Activated CD4-positive, alpha-beta memory T cell treated with anti-CD3 and anti-CD28 coated beads for 36 hours (primary cell): ENCODE measurements around the gene OSBPL1A. TPM values are rescaled to one million over a fixed set of nuclear protein-coding genes. Genes with fewer than 3 reads are reported as not detected.
"Not testable (repeated sequence)": the region's sequence is repeated elsewhere in the genome, so short reads cannot be mapped to it uniquely, and the experiment has no call there.

Experiments
- CTCF ChIA-PET: fragments of 350-600 bp; sonication (Branson Sonifier 250); formaldehyde crosslinking; loops from one replicate; lab custom pipeline; 2021; ENCODE audit warnings: antibody characterized with exemption, inconsistent platforms; lab: Charles Lee
- POLR2A ChIA-PET: fragments of 350-600 bp; sonication (Branson Sonifier 250); formaldehyde crosslinking; loops from one replicate; lab custom pipeline; 2021; ENCODE audit warnings: antibody characterized with exemption; lab: Charles Lee
- DNase-seq: peaks from one replicate; pipeline ENCODE4 v3.0.0-alpha.2; 2020
- H3K27ac Mint-ChIP-seq: one replicate; pipeline ENCODE4 v1.8.0; 2021; ENCODE audit warnings: mixed read lengths
- H3K27me3 Mint-ChIP-seq: one replicate; pipeline ENCODE4 v1.8.0; 2021; ENCODE audit warnings: mixed read lengths
- H3K36me3 Mint-ChIP-seq: one replicate; pipeline ENCODE4 v1.8.0; 2021; ENCODE audit warnings: mixed read lengths
- H3K4me1 Mint-ChIP-seq: one replicate; pipeline ENCODE4 v1.8.0; 2021; ENCODE audit warnings: low read depth, mixed read lengths
- H3K4me3 Mint-ChIP-seq: one replicate; pipeline ENCODE4 v1.8.0; 2021; ENCODE audit warnings: mild to moderate bottlenecking, mixed read lengths
- H3K9me3 Mint-ChIP-seq: one replicate; pipeline ENCODE4 v1.8.0; 2021; ENCODE audit warnings: mixed read lengths
- intact Hi-C: fragments of 100-400 bp; cut with micrococcal nuclease; formaldehyde crosslinking; loops from one replicate; pipeline ENCODE4 v1.15.1; 2023
- total RNA-seq, 2 experiments: library from RNA; stranded (reverse); gene quantifications; one replicate each; pipeline ENCODE4 v1.2.3, GENCODE V29; 2021

The OSBPL1A gene
- total RNA-seq, 2 experiments from 2014 or later = 1.4 to 2.4 TPM

DNA sequence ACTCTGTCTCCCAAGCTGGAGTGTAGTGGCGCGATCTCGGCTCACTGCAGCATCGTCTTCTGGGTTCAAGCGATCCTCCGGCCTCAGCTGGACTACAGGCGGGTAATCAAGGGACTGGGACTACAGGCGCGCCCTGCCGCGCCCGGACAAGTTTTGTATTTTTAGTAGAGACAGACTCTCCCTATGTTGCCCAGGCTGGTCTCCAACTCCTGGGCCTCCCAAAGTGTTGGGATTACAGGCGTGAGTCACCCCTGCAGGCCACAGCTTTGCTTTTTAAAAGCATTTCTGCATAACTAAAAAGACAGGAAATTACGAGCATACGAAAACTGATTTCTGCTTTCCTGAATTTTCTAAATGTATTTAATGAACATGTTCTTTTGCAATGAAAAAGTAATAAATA lies 916 bp upstream of the OSBPL1A start:
- peaks cover 23% of the 10 kb centered on the region for H3K4me1 Mint-ChIP-seq
- H3K4me3 Mint-ChIP-seq = no peak overlapping the region
- intact Hi-C loops = no loop called here
- no peak overlapping the region for H3K27ac Mint-ChIP-seq
- peaks cover 28% of the 10 kb centered on the region for H3K27me3 Mint-ChIP-seq
- DNase-seq = no peak
- CTCF ChIA-PET = interaction anchor here (0.6 kb wide), 1 partner anchor 222 kb away, joined by 4 read pairs; no protein-coding TSS in a partner anchor
- POLR2A ChIA-PET = interaction anchor here (2.1 to 2.8 kb wide), 2 partner anchors 16 to 29 kb away, joined by 8 to 16 read pairs; no protein-coding TSS in a partner anchor
- no peaks in the 10 kb centered on the region for H3K9me3 Mint-ChIP-seq
- H3K36me3 Mint-ChIP-seq = no peaks in the 10 kb centered on the region

DNA sequence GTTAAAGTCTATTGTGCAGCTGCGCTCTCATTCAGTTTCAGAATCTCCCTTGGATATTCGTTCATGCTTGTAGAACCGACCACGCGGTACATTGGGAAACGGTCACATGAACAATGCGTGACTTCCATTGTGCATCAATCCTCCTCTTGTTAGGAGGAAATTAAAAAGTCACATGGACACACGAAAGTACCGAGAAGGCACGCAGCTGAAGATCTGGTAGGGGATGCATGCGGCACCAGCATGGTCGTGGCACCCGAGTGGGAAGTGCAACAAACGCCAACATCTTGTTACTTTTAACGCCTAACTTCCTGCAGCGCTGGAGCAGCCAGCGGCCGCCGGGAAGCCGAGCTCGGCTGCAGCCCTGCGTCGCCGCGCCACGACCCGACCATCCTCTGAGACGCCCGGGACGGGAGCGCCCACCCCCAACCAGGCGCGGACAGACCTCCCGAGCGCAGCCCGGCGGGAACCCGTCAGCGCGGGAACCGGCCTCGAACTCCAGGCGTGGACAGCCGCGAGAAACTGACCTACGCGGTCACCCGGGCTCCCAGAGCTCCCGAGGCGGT lies 412 bp downstream of the OSBPL1A start:
- Mint-ChIP-seq H3K4me1 (peaks cover 23% of the 10 kb centered on the region), H3K9me3 (no peaks in the 10 kb centered on the region), H3K27ac (no peak overlapping the region), H3K27me3 (peaks cover 27% of the 10 kb centered on the region), H3K36me3 (no peaks in the 10 kb centered on the region), H3K4me3 (peak overlapping the region; percentile 72)
- POLR2A ChIA-PET = interaction anchor here (1.3 to 2.8 kb wide), 3 partner anchors 17 to 59 kb away, joined by 4 to 16 read pairs (median 8); no protein-coding TSS in a partner anchor
- intact Hi-C loops = loop anchor here (1.0 kb wide), 1 partner anchor 17 kb away; no protein-coding TSS in a partner anchor
- CTCF ChIA-PET = interaction anchor here (0.9 to 1.3 kb wide), 4 partner anchors 18 to 91 kb away, joined by 3 to 7 read pairs (median 4); no protein-coding TSS in a partner anchor
- peak; percentile 33 for DNase-seq

DNA sequence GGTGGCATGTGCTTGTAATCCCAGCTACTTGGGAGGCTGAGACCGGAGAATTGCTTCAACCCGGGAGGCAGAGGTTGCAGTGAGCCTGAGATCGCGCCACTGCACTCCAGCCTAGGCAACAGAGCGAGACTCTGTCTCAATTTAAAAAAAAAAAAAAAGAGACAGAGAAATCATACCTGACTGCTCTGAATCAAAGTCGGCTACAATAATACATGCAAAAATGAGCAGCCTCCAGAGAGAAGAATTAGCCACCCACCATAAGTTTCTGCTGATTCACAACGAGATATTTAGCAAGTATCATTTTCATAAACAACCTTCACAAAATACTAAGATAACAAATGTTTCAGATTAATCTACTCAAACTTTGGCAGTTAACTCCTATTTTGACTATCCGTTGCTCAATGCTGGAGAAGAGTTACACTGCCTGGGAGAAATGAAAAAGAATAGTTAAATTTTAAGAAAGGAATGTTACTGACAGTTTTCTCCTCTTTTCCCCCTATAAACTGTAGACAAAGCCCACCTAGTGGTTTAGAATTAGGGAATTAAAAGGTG lies 1.5 kb downstream of the OSBPL1A start:
- Mint-ChIP-seq H3K27ac (no peak overlapping the region), H3K36me3 (no peaks in the 10 kb centered on the region), H3K27me3 (peaks cover 24% of the 10 kb centered on the region), H3K9me3 (no peaks in the 10 kb centered on the region), H3K4me3 (no peak overlapping the region), H3K4me1 (peaks cover 22% of the 10 kb centered on the region)
- DNase-seq = no peak
- CTCF ChIA-PET = interaction anchor here (0.9 kb wide), 1 partner anchor 19 kb away, joined by 3 read pairs; no protein-coding TSS in a partner anchor
- POLR2A ChIA-PET = interaction anchor here (2.8 kb wide), 1 partner anchor 18 kb away, joined by 16 read pairs; no protein-coding TSS in a partner anchor
- intact Hi-C loops = loop anchor here (1.0 kb wide), 1 partner anchor 27 kb away; no protein-coding TSS in a partner anchor

DNA sequence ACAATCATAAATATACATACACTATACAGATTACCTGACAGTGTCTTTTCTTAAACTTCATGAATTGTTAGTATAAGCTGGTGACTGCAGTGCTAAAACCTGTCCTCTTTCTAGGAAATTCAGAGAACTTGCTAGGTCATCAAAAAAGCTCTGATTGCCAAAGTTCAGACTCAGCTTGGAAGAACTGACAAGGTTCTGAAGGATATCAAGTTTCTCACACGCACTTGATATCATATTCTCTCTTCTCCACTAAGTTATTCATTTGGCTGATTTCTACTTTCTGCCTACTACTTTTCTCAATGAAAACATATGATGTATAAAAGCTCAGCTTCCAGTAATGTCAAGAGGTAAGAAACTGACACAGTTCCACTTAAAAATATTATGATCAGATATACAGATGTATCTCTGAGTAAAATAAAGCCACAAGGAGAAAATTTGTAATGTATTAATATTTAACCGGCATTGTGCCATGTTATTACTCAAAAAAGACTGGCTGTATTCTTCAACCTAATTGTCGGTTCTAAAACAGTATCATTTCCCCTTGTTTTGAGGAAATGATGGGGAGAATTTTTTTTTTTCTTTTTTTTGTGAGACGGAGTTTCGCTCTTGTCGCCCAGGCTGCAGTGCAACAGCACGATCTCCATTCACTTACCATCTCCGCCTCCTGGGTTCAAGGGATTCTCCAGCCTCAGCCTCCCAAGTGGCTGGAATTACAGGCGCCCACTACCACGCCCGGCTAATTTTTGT lies 2.4 kb downstream of the OSBPL1A start:
- no peak overlapping the region for H3K27ac Mint-ChIP-seq
- intact Hi-C loops = no loop called here
- peaks cover 16% of the 10 kb centered on the region for H3K4me1 Mint-ChIP-seq
- no peaks in the 10 kb centered on the region for H3K9me3 Mint-ChIP-seq
- DNase-seq = no peak
- ChIA-PET CTCF (no interaction called here), POLR2A (interaction anchor here (1.1 to 1.3 kb wide), 2 partner anchors 26 to 32 kb away, joined by 3 to 6 read pairs; no protein-coding TSS in a partner anchor)
- no peak overlapping the region for H3K4me3 Mint-ChIP-seq
- H3K36me3 Mint-ChIP-seq = no peaks in the 10 kb centered on the region
- H3K27me3 Mint-ChIP-seq = peaks cover 21% of the 10 kb centered on the region

DNA sequence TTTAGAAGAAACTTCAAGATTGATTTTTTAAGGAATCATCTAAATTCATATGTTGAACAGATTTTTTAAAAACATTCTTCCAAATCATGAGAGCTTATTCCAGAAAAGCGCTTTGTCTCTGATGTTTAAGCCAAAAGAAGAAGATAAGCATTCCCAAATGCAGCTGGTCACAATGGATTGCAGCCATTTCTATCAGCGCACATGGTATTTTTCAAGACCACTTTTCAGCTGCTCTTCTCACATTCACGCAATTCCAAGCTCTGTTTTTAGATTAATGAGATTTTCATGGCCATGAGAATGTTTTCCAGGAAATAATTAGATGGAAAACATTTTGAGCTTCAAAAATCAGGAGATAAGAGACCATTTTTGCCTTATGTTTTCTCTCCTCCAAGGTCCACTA lies 8.7 kb downstream of the OSBPL1A start:
- intact Hi-C loops = no loop called here
- CTCF ChIA-PET = no interaction called here
- H3K27me3 Mint-ChIP-seq = peaks cover 4% of the 10 kb centered on the region

DNA sequence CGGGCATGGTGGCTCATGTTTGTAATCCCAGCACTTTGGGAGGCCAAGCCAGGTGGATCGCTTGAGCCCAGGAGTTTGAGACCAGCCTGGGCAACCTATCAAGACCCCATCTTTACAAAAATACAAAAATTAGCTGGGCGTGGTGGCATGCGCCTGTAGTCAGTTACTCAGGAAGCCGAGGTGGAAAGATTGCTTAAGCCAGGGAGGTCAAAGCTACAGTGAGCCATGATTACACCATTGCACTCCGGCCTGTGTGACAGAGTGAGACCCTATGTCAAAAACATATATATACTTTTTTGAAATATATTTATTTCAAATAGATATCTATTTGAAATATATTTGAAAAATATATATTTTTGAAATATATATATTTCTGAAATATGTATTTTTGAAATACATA lies 10.9 kb downstream of the OSBPL1A start:
- Mint-ChIP-seq H3K9me3 (no peaks in the 10 kb centered on the region), H3K27me3 (peaks cover 5% of the 10 kb centered on the region), H3K27ac (no peak overlapping the region), H3K36me3 (no peaks in the 10 kb centered on the region), H3K4me1 (no peaks in the 10 kb centered on the region), H3K4me3 (no peak overlapping the region)
- POLR2A ChIA-PET = no interaction called here
- CTCF ChIA-PET = interaction anchor here (0.7 kb wide), 1 partner anchor 11 kb away, joined by 3 read pairs; the partner anchor contains the start of gene OSBPL1A
- intact Hi-C loops = no loop called here
- no peak for DNase-seq

More for the DNA sequence above, 8.7 kb downstream of the OSBPL1A start:
- Mint-ChIP-seq H3K9me3 (no peaks in the 10 kb centered on the region), H3K36me3 (no peaks in the 10 kb centered on the region), H3K27ac (no peak overlapping the region), H3K4me3 (no peak overlapping the region), H3K4me1 (no peaks in the 10 kb centered on the region)
- POLR2A ChIA-PET = no interaction called here
- no peak for DNase-seq

DNA sequence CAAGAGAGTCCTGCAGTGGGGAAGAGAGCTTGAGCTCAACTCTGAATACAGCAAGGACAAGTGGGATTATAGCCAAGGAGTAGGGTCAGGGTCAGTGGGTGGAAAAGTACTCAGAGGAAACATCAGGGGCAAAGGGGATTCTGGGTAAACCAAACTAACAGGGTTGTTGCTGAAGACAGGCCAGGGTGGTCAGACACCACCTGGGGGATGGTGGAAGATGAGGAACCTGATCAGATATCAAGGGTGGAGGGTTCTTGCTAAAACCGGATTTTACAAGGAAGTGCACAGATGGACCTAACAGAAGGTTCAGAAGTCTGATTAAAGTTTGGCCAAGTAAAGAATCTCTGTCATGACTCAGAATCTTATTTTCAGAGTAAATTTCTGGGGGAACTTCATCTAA lies 16.5 kb downstream of the OSBPL1A start:
- H3K4me1 Mint-ChIP-seq = peaks cover 10% of the 10 kb centered on the region
- no peaks in the 10 kb centered on the region for H3K36me3 Mint-ChIP-seq
- H3K9me3 Mint-ChIP-seq = no peaks in the 10 kb centered on the region
- ChIA-PET POLR2A (interaction anchor here (1.1 kb wide), 1 partner anchor 35 kb away, joined by 4 read pairs; no protein-coding TSS in a partner anchor), CTCF (interaction anchor here (1.4 kb wide), 1 partner anchor 12 kb away, joined by 4 read pairs; no protein-coding TSS in a partner anchor)
- intact Hi-C loops = no loop called here
- peaks cover 1% of the 10 kb centered on the region for H3K27me3 Mint-ChIP-seq
- H3K27ac Mint-ChIP-seq = no peak overlapping the region
- no peak overlapping the region for H3K4me3 Mint-ChIP-seq
- no peak for DNase-seq

DNA sequence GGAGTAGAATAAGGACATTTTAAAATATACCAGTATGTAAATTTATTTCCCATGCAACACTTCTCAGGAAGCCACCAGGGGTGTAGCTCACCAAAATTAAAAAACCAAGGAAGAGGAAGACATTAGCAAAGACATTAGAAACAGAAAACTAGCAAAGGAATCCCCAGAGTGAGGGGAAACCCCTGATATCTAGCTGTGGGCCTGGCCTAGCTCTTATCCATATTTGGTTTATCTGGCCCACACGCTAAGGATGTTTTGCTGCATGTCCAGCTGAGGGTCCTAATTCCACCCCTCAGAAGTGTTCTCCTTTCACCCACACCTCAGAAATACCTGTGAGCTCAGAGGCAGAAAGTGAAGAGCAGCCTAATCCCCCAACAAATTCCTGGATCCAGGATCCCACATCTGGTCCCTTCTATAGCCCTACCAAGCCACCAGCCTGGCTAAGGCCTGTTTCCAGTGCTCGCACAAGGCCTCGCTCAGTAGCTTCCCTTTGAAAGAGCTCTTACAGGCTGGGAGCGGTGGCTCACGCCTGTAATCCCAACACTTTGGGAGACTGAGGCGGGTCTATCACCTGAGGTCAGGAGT lies 17.4 kb downstream of the OSBPL1A start:
- Mint-ChIP-seq H3K27ac (no peak overlapping the region), H3K4me3 (no peak overlapping the region), H3K4me1 (peaks cover 10% of the 10 kb centered on the region), H3K27me3 (peaks cover 1% of the 10 kb centered on the region), H3K9me3 (no peaks in the 10 kb centered on the region), H3K36me3 (no peaks in the 10 kb centered on the region)
- intact Hi-C loops = no loop called here
- ChIA-PET CTCF (interaction anchor here (1.4 kb wide), 1 partner anchor 11 kb away, joined by 4 read pairs; no protein-coding TSS in a partner anchor), POLR2A (interaction anchor here (1.1 kb wide), 2 partner anchors 11 to 36 kb away, joined by 3 to 4 read pairs; no protein-coding TSS in a partner anchor)
- no peak for DNase-seq

DNA sequence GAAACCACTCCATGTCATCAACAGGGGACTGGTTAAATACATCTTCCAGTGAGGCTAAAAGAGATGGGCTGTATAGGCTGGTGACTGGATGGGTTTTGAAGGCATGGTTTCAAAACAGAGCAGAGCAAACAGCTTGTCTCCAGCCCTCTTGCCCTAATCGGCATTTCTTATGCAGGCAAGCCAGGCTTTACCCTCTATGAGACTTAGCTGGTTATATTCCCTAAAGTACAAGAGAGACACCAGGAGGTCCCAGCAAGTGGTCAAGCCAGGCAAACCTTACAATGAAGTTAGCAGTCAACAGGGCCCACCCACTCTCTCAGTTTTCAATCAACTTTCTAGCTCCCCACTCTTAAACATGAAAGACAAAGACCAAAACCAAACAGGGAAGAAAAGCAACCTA lies 19.0 kb downstream of the OSBPL1A start:
- CTCF ChIA-PET = interaction anchor here (1.4 to 1.6 kb wide), 2 partner anchors 109 to 880 kb away, joined by 3 to 4 read pairs; no protein-coding TSS in a partner anchor
- Mint-ChIP-seq H3K4me1 (peaks cover 10% of the 10 kb centered on the region), H3K9me3 (no peaks in the 10 kb centered on the region), H3K27me3 (no peaks in the 10 kb centered on the region), H3K36me3 (no peaks in the 10 kb centered on the region), H3K4me3 (no peak overlapping the region), H3K27ac (no peak overlapping the region)
- DNase-seq = no peak
- POLR2A ChIA-PET = interaction anchor here (0.6 kb wide), 1 partner anchor 65 kb away, joined by 4 read pairs; no protein-coding TSS in a partner anchor
- intact Hi-C loops = no loop called here

DNA sequence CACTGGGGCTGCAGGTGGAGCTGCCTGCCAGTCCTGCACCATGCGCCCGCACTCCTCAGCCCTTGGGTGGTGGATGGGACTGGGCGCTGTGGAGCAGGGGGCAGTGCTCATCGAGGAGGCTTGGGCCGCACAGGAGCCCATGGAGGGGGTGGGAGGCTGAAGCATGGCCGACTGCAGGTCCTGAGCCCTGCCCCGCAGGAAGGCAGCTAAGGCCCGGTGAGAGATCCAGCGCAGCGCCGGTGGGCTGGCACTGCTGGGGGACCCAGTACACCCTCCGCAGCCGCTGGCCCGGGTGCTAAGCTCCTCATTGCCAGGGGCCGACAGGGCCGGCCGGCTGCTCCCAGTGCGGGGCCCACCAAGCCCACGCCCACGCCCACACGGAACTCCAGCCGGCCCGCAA lies 21.1 kb downstream of the OSBPL1A start:
- DNase-seq, H3K9me3 Mint-ChIP-seq, H3K4me3 Mint-ChIP-seq, H3K4me1 Mint-ChIP-seq, CTCF ChIA-PET, POLR2A ChIA-PET, H3K27me3 Mint-ChIP-seq, intact Hi-C loops, H3K36me3 Mint-ChIP-seq, H3K27ac Mint-ChIP-seq: not testable (repeated sequence)

DNA sequence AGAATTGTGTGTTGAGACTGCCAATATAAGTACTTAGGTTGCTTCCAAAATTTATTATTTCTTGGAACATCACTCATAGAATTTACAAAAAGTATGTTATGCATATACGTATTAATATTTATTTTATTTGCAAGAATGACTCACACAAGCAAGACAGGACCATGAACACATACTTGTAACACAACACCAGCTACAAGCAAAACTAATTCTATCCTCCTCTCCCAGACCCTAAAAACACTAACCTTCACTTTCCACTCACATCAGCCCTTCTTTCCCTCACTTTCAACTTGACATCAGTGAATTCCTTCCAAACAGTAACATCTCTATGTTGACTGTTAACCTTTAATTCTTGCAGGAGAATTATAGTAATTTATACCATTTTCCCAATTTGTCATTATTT lies 24.3 kb downstream of the OSBPL1A start:
- Mint-ChIP-seq H3K27ac (no peak overlapping the region), H3K4me3 (no peak overlapping the region), H3K36me3 (no peaks in the 10 kb centered on the region), H3K27me3 (peaks cover 8% of the 10 kb centered on the region), H3K4me1 (peaks cover 23% of the 10 kb centered on the region), H3K9me3 (no peaks in the 10 kb centered on the region)
- intact Hi-C loops = no loop called here
- no peak for DNase-seq
- POLR2A ChIA-PET = no interaction called here
- CTCF ChIA-PET = no interaction called here
